Urinary bladder (tissue), 4 donors: ENCODE data around the gene SLC25A26. TPM values are rescaled to one million over a fixed set of nuclear protein-coding genes. Genes with fewer than 3 reads are reported as not detected.

Experiments
- DNase-seq: peaks from one replicate; pipeline ENCODE4 v3.0.0-alpha.2; 2015; ENCODE audit errors: extremely low spot score
- H3K27ac ChIP-seq: one replicate; pipeline ENCODE4 v1.5.1; 2013; ENCODE audit warnings: low read depth, mild to moderate bottlenecking, moderate library complexity
- H3K36me3 ChIP-seq: one replicate; pipeline ENCODE4 v1.6.1; 2013; ENCODE audit warnings: mild to moderate bottlenecking, moderate library complexity; ENCODE audit not compliant: insufficient read depth
- H3K4me1 ChIP-seq: one replicate; pipeline ENCODE4 v1.6.1; 2013; ENCODE audit warnings: mild to moderate bottlenecking, moderate library complexity; ENCODE audit not compliant: insufficient read depth
- H3K4me3 ChIP-seq: one replicate; pipeline ENCODE4 v1.5.1; 2013; ENCODE audit warnings: low read depth, low read length
- WGBS: extraction: QIAGEN DNeasy Blood & Tissue Kit; methylation state at CpG from one replicate; pipeline ENCODE4 v1.1.7; 2013; 5-methylcytosine and 5-hydroxymethylcytosine counted together
- polyA plus RNA-seq: library from polyadenylated mRNA; stranded (reverse); fragments of 200-250 nt; gene quantifications from one replicate; pipeline ENCODE4 v1.2.3, GENCODE V29; 2013
- total RNA-seq: library from RNA; depleted of rRNA; stranded (reverse); fragments of >200 nt; gene quantifications from one replicate; pipeline ENCODE4 v1.2.3, GENCODE V29; 2014
- donor health status: healthy with polysubstance abuse.
- donor health status: healthy.

SLC25A26 gene
- total and polyA plus RNA-seq, 2 donors = 19.1 to 21.6 TPM

DNA sequence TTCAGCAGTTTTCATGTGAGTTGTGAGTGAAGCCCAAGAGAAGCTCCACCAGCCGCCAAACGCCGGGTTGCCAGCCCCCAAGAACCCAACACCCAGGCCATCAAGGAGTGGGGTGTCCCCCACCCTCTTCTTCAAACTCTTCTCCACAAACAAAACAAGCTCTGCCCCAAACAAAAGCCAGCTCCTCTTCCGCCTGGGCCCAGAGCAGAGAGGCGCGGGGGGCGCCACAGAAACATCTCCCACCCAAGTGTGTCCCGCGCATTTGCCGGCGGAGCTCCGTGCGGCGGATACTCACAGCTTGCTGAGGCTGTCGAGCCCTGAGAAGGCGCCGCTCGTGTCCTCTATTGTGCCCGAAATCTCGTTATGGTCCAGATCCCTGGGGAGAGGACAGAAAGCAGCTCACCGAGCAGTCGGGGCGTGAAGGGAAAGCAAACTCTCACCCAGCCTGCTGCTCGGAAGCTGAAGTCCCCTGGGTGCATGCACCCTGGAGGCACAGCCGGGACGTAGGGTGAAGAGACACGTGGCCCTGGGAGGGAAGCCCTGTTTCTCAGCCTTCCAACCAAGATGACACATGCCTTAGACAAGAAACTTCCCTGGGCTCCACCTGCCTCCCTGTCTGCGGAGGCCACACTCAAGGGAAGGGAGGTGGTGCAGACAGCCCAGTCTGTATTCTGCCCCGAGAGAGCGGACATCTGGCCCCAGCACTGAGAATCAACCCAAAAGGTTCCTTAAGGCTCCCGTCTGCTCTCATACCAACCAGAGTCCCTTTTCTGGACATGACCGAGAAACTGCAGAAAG lies 184.3 kb downstream of the SLC25A26 start:
- no peak for DNase-seq
- Histone ChIP-seq H3K4me3 (no peak overlapping the region), H3K27ac (no peak overlapping the region), H3K36me3 (no peaks in the 10 kb centered on the region), H3K4me1 (no peaks in the 10 kb centered on the region)
- WGBS = 96% methylated on average over 32 of the region's 32 CpGs

DNA sequence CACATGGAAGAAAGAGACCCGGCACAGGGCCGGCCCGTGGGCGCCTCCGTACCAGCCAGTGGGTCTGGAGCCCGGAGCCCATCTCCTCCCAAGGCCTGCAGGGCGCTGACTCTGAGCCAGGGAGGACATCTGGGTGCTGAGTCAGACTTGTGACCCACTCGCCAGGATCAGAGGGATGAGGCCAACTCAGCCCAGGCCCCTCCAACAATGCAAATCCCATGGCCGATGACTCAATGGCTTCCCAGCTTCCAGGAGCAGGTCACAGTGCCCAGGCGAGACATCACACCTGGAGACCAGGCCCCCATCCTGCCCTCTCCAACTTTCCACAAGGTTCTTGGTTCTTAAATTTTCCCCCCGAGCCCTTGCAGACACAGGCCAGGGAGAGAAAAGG lies 184.9 kb downstream of the SLC25A26 start:
- no peak overlapping the region for H3K27ac ChIP-seq
- no peaks in the 10 kb centered on the region for H3K4me1 ChIP-seq
- 88% methylated on average over 11 of the region's 11 CpGs for WGBS
- no peak for DNase-seq
- no peaks in the 10 kb centered on the region for H3K36me3 ChIP-seq
- H3K4me3 ChIP-seq = no peak overlapping the region

DNA sequence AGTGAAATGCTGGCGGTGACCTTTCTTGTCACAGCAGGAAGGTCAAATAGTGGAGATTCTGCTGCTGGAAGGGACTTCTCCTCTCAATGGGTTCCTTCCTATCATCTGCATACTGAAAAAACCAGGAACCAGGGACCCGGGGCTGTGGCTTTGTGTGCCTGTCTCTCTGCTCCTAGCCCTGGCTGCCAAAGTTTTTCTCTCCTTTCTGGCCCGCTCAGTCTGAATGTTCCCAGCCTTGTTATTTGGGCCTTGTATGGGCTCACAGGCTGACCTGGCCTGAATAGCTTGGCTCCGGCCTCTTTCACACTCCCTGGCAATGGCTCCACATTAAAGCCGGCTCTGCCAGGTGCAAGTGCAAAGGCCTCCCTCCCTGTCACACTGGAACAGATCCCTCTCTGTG lies 185.4 kb downstream of the SLC25A26 start:
- Histone ChIP-seq H3K4me3 (no peak overlapping the region), H3K27ac (no peak overlapping the region), H3K36me3 (no peaks in the 10 kb centered on the region), H3K4me1 (no peaks in the 10 kb centered on the region)
- DNase-seq = no peak
- WGBS = 84% methylated on average over 5 of the region's 5 CpGs

GRCh38 chr3:66406831-66407610 lies 186.2 kb downstream of the SLC25A26 start:
- no peak overlapping the region for H3K4me3 ChIP-seq
- H3K27ac ChIP-seq = no peak overlapping the region
- no peaks in the 10 kb centered on the region for H3K36me3 ChIP-seq
- no peaks in the 10 kb centered on the region for H3K4me1 ChIP-seq
- no peak for DNase-seq
- 83% methylated on average over 17 of the region's 17 CpGs for WGBS

GRCh38 chr3:66407611-66408218 lies 186.9 kb downstream of the SLC25A26 start:
- Histone ChIP-seq H3K4me1 (no peaks in the 10 kb centered on the region), H3K36me3 (no peaks in the 10 kb centered on the region), H3K27ac (no peak overlapping the region), H3K4me3 (no peak overlapping the region)
- DNase-seq = no peak
- 72% methylated on average over 14 of the region's 14 CpGs for WGBS

DNA sequence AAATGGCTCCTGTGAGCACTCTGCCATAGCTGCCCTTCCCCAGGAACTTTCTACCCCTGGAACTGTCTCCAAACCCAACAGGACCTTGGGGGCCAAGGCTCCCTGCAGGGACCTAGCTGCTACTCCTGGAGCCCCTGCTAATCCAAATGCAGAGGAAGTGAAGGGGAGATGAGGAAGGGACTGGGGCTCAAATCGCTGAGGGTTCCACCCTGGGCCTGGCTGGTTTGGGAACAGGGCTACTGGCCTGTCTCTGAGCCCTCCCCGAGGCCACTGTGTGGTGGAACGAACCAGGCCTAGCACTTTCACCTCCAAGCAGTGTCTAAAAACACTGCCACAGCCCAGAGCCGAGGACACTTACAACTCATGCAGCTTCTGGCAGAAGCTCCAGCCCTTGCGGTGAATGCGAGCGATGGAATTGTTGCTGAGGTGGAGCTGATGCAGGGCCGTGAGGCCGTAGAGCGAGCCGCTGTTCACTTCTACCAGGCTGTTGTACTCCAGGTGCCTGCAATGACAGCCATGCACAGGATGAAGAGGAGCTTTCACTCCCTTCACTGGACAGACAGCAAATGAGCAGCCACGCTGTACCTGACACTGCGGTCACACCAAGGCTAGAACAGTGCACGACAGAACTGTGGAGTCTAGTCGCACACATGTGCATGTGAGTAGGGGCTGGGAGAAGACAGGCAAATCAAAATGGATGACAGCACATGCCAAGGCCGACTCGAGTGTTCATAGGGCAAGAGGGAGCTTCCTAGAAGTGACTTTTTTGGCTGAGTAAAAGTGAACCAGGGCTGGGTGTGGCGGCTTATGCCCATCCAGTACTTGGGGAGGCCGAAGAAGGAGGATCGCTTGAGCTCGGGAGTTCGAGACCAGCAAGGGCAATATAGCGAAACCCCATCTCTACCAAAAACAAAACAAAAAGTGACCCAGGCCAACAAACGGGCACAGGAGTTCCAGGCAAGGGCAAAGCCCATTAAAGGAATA lies 189.3 kb downstream of the SLC25A26 start:
- H3K4me3 ChIP-seq = no peak overlapping the region
- H3K27ac ChIP-seq = no peak overlapping the region
- H3K36me3 ChIP-seq = no peaks in the 10 kb centered on the region
- H3K4me1 ChIP-seq = no peaks in the 10 kb centered on the region
- DNase-seq = no peak
- WGBS = 96% methylated on average over 24 of the region's 24 CpGs

DNA sequence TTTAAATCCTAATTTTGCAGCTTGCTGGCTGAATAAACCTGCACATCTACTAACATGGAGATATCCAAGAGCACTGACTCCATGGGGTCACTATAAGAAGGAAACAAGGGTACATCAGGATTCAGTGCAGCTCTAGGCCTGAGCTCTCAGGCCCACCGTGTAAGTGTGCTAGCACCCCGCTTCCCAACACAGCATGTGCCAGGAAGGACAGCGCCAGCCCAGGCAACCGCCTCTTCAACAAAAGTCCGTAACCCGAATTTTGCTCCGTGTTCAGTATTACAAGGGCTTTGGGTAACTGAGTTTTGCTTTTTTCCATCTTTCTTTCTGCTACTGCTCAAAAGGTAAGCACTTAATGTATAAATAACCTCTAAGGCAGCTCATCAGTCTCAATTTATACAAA lies 190.2 kb downstream of the SLC25A26 start:
- Histone ChIP-seq H3K4me1 (no peaks in the 10 kb centered on the region), H3K27ac (no peak overlapping the region), H3K4me3 (no peak overlapping the region), H3K36me3 (no peaks in the 10 kb centered on the region)
- WGBS = 96% methylated on average over 7 of the region's 7 CpGs
- no peak for DNase-seq

DNA sequence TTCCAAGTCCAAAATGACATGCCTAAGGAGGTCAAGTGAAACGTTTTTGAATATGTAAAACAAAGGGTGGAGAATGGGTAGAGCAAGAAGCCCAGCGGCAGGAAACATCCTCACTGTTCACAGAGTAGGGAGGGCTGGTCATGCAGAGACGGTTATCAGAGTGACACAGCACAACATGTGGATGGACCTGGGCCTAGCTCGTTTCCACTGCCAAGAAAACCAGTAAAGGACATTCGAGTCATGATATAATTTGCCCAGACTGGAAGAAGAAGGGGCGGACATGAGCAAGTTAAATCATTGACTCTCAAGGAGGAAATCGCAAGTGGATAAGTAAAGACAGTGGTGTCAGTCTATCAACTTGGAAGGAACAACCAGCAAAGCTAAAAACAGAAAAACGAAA lies 190.7 kb downstream of the SLC25A26 start:
- DNase-seq = no peak
- H3K27ac ChIP-seq = no peak overlapping the region
- WGBS = 79% methylated on average over 8 of the region's 8 CpGs
- H3K4me1 ChIP-seq = no peaks in the 10 kb centered on the region
- H3K4me3 ChIP-seq = no peak overlapping the region
- no peaks in the 10 kb centered on the region for H3K36me3 ChIP-seq

GRCh38 chr3:66411961-66412887 lies 191.4 kb downstream of the SLC25A26 start:
- no peak for DNase-seq
- Histone ChIP-seq H3K4me1 (no peaks in the 10 kb centered on the region), H3K4me3 (no peak overlapping the region), H3K36me3 (no peaks in the 10 kb centered on the region), H3K27ac (no peak overlapping the region)
- WGBS = 91% methylated on average over 24 of the region's 24 CpGs

DNA sequence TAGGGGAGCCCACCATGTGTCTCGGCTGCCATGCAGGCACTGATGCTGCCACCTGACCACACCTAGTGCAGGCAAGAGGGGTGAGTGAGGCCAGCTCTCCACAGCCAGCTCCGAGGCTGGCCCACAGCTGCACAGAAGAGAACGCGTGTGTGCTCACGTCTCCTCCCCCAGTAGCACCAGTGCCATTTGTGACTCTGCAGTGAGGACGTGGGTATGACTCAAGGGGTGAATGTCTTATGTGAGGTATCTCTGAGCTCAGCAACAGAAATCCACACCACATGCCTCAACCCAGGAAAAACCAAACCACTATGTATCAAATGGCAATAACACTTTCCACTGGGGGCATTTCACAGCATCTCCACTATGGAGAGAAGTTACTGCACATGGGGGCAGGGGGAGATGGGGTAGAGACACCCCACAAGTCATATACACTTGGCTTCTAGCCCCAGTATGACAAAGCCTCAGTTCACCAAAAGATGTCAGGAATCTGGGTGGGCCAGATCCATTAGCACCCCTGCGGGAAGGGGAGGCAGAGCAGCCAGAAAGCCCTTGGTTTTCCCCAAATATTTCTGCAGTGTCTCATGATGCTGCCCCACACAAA lies 192.4 kb downstream of the SLC25A26 start:
- no peaks in the 10 kb centered on the region for H3K36me3 ChIP-seq
- no peak overlapping the region for H3K4me3 ChIP-seq
- no peak overlapping the region for H3K27ac ChIP-seq
- no peaks in the 10 kb centered on the region for H3K4me1 ChIP-seq
- no peak for DNase-seq
- 96% methylated on average over 7 of the region's 7 CpGs for WGBS

DNA sequence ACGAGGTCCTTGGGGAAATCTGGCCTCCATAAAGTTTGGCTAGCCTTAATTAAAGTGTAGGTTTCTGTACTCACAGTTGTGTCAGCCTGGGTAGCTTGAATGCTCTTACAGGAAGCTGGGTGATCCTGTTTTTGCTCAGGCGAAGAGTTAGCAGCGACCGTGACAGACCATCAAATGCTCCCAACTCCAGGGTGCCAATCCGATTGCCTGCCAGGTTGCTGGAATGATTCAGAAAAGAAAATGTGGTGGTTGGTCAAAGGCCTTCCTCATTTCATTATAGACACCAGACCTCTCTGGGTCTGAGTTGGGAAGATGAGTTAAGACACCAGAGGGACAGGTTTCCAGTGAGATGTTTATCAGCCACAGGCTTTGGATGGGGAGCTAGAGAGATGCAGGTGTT lies 194.0 kb downstream of the SLC25A26 start:
- H3K36me3 ChIP-seq = no peaks in the 10 kb centered on the region
- no peak overlapping the region for H3K27ac ChIP-seq
- H3K4me1 ChIP-seq = no peaks in the 10 kb centered on the region
- H3K4me3 ChIP-seq = no peak overlapping the region
- no peak for DNase-seq
- WGBS = 96% methylated on average over 5 of the region's 5 CpGs

DNA sequence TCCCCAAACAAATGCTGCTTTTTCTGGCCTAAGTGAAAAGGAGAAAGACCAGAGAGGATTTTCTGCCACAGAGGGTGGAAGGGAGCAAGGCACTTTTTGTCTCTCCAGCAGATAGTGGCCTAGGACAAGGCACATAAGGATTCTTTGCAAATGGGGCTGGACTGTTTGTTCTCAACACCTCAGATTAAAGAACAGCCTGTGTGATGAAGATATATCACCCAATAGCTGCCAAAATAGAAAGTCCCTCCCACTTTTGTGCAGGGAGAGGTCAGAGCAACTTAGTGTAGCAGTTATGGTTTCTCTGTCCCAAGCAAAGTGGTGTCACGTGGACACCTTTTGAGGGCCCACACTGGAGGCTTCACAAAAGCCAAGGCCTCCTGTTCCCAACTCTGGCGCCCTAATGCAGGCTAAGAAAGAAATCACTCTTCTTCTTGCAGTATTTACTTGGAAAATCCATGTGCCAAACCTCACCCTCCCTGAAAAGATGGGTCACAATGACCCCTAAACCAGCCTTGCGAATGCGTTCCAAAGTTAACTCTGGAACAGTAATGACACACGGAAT lies 195.1 kb downstream of the SLC25A26 start:
- Histone ChIP-seq H3K27ac (no peak overlapping the region), H3K36me3 (no peaks in the 10 kb centered on the region), H3K4me1 (no peaks in the 10 kb centered on the region), H3K4me3 (no peak overlapping the region)
- DNase-seq = no peak
- 64% methylated on average over 5 of the region's 5 CpGs for WGBS
